ENCODE measurements around the gene PAXIP1. TPM values are rescaled to one million over a fixed set of nuclear protein-coding genes. Genes with fewer than 3 reads are reported as not detected.

PAXIP1 gene
- total RNA-seq, 2 donors from 2014 or later: 28.5 to 31.4 TPM

GRCh38 chr7:155000795-155001194 is 2.1 kb downstream of the PAXIP1 start:
- no peak for DNase-seq (ENCODE audit: low spot score in 2 of 2)
- no peak for ATAC-seq
- H3K36me3 Mint-ChIP-seq: peaks cover 21 to 28% of the 10 kb centered on the region in 2 donors
- H3K27ac Mint-ChIP-seq: no peak overlapping the region
- no peaks in the 10 kb centered on the region for H3K9me3 Mint-ChIP-seq

GRCh38 chr7:154998481-154998880 is 4.4 kb downstream of the PAXIP1 start:
- ATAC-seq (no peak), DNase-seq (ENCODE audit: low spot score in 2 of 2) (no peak)
- H3K9me3 Mint-ChIP-seq: no peaks in the 10 kb centered on the region
- H3K27ac Mint-ChIP-seq: no peak overlapping the region
- H3K36me3 Mint-ChIP-seq: peaks cover 11 to 28% of the 10 kb centered on the region in 2 donors

DNA sequence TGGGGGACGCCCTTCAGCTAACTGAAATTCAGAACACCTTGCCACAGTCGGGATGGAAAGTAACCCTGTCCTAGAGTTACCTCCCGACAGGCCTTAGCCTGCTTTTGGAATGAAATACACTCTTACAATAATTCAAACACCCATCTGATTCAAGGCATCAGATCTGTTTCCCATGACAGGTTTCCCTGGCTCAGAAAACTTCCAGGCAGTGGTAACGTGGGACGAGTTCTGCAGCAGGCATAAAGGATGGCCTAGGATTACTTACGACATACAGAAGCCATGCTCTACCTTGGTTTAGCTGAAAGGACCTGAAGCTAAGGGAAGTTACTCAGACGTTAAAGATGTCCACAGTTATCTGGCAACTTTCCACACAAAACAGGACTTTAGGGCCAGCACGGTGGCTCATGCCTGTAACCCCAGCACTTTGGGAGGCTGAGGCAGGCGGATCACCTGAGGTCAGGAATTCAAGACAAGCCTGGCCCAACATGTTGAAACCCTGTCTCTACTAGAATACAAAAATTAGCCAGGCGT is 5.0 kb downstream of the PAXIP1 start:
- Mint-ChIP-seq H3K36me3 (peaks cover 17 to 34% of the 10 kb centered on the region in 2 donors), H3K9me3 (no peaks in the 10 kb centered on the region), H3K27ac (no peak overlapping the region)
- no peak for DNase-seq (ENCODE audit: low spot score in 2 of 2)
- no peak for ATAC-seq

DNA sequence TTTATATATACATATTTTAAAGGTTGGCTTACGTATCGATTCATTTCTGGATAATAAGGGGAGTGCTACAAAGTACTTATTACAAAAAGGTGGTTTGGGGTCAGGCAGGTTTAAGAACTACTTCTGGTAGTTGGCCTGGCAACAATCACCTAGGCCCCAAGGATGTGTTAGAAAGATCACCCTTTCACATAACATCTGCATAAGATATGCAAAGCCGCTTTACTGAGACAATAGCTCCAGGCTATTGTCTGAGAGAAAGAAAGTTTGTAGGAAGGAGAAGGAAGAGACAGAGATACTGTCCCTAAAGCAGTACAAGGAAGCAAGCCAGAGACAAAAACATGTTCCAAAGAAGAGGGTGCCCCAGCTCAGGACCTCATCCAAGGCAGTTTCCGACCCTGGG is 6.2 kb downstream of the PAXIP1 start:
- no peak for ATAC-seq
- H3K27ac Mint-ChIP-seq: no peak overlapping the region
- no peaks in the 10 kb centered on the region for H3K9me3 Mint-ChIP-seq
- H3K36me3 Mint-ChIP-seq: peaks cover 22 to 33% of the 10 kb centered on the region in 2 donors
- DNase-seq (ENCODE audit: low spot score in 2 of 2): no peak

DNA sequence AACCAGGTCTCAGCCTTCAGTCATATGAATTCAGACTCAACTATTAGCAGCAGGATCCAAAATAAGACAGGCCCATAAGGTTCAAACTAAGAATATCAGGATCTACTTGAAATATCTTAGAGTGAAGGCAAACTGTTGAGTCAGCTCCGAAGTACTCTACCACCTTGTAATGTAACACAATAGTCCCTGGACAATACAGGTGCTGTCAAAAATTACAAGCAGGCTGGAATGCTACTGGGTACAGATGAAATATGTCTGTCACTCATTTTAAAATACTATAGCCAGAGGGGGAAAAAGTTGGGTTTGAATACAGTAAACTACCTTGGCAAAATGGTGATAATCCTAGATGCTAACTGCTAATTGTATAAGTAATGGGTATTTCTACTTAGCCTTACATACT is 6.8 kb downstream of the PAXIP1 start:
- Mint-ChIP-seq H3K9me3 (no peaks in the 10 kb centered on the region), H3K36me3 (peaks cover 26 to 30% of the 10 kb centered on the region in 2 donors), H3K27ac (no peak overlapping the region)
- DNase-seq (ENCODE audit: low spot score in 2 of 2): no peak
- ATAC-seq: no peak

DNA sequence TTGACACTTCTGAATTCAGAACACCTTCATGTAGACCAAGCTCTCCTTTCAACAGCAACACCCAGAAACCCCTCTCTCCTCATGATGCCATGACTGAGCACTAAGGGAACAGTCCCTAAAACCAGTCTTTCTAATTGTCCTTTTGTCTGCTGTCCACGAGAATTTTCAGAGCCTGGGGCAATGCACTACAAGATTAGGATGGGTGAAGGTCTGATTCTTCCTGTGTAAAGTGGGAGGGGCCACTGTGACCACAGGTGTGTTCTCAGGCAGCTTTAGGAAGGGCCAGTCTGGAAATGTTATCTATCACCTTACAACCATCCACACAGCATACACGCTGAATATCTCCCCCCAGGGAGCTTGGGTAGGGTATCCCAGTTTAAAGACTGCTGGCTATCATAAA is 7.9 kb downstream of the PAXIP1 start:
- Mint-ChIP-seq H3K9me3 (no peaks in the 10 kb centered on the region), H3K36me3 (peaks cover 26 to 30% of the 10 kb centered on the region in 2 donors), H3K27ac (no peak overlapping the region)
- no peak for ATAC-seq
- no peak for DNase-seq (ENCODE audit: low spot score in 2 of 2)

DNA sequence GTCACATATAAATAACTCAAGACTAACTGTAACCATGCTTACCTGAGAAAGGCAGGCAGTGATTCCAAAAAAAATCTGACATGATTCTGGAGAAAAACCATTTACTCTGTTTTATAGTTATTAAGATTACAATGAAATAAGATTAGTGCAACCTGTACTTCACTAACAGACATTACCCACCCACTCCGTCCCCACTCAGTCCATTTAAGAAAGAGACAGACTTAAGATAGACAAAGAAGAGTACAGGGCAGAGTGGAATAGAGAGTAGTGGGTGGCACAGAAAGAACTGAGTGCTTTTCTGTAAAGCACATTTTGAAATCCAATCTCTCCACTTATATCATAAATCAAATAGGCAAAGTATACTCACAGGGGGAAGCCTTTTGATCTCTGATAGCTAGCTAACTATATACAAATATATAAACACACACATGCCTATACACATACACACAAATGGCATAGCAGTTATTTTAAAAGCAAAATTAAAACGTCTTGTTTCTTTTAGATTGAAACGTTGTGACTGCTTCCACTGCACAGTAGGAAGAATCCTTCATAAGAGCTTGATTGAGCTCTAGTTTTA is 11.9 kb downstream of the PAXIP1 start:
- ATAC-seq (no peak), DNase-seq (ENCODE audit: low spot score in 2 of 2) (no peak)
- peaks cover 20 to 31% of the 10 kb centered on the region in 2 donors for H3K36me3 Mint-ChIP-seq
- H3K27ac Mint-ChIP-seq: no peak overlapping the region
- H3K9me3 Mint-ChIP-seq: no peaks in the 10 kb centered on the region

GRCh38 chr7:154987571-154987970 is 15.4 kb downstream of the PAXIP1 start:
- Mint-ChIP-seq H3K27ac (peak overlapping the region; percentile 20 to 26), H3K9me3 (no peaks in the 10 kb centered on the region), H3K36me3 (peaks cover 0 to 21% of the 10 kb centered on the region in 2 donors)
- ATAC-seq: no peak
- no peak for DNase-seq (ENCODE audit: low spot score in 2 of 2)

GRCh38 chr7:154986200-154986945 is 16.6 kb downstream of the PAXIP1 start:
- ATAC-seq: no peak
- Mint-ChIP-seq H3K27ac (no peak overlapping the region), H3K36me3 (peaks cover 0 to 11% of the 10 kb centered on the region in 2 donors), H3K9me3 (no peaks in the 10 kb centered on the region)
- no peak for DNase-seq (ENCODE audit: low spot score in 2 of 2)

- DNase-seq (ENCODE audit: low spot score in 2 of 2) (no peak), ATAC-seq (no peak)
- Mint-ChIP-seq H3K27ac (no peak overlapping the region), H3K36me3 (peaks cover 6 to 9% of the 10 kb centered on the region in 2 donors), H3K9me3 (no peaks in the 10 kb centered on the region)
These were observed 17.7 kb downstream of the PAXIP1 start for GRCh38 chr7:154985230-154985629.

DNA sequence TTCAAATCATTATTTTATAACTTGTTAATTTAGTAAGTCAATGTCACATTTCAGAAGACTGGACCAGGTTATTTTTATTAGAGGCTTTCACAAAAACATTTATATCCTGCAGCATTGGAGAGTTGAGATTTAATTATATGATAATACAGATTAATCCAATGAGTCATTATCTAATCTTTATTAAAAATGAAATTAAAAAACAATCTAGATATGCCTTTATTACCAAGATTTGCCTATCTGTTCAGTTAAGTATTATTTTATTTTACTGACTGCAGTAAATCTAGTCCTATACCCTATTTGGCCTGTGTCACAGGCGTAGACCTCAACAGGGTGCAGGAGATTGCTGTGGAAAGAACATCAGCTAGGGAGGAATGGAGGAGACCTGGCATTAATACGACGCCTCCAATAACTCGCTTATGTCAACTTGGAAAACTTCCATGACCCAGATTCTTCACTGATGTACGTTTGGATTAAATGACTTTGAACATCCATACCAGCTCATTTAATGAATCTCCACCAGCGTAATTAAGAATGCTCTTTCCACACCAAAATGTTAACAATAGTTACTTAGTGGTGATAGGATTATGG is 18.2 kb downstream of the PAXIP1 start:
- Mint-ChIP-seq H3K27ac (no peak overlapping the region), H3K9me3 (no peaks in the 10 kb centered on the region), H3K36me3 (peaks cover 6 to 9% of the 10 kb centered on the region in 2 donors)
- DNase-seq (ENCODE audit: low spot score in 2 of 2) (no peak), ATAC-seq (no peak)

DNA sequence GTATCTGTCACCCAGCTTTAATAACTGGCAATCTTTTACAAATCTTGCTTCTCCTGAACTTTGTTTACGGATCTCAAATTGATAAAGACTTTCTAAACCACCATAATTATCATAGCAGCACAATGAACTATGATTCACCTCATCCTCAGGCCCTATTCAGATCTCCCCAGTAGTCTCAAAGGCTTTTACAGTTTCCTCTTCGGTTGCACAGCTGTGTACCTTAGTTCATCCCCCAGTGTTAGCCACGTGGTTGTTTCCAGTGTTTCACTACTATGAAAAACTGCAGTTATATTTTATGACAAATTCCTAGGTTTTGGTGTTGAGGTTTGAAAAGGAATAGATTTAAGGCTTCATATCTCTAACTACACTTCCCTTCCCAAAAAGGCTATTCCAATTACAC is 24.9 kb downstream of the PAXIP1 start:
- DNase-seq (ENCODE audit: low spot score in 2 of 2): no peak
- Mint-ChIP-seq H3K27ac (no peak overlapping the region), H3K36me3 (peaks cover 5 to 31% of the 10 kb centered on the region in 2 donors), H3K9me3 (no peaks in the 10 kb centered on the region)
- ATAC-seq: no peak

GRCh38 chr7:154977250-154977649 is 25.7 kb downstream of the PAXIP1 start:
- DNase-seq (ENCODE audit: low spot score in 2 of 2): no peak
- Mint-ChIP-seq H3K9me3 (no peaks in the 10 kb centered on the region), H3K27ac (no peak overlapping the region), H3K36me3 (peaks cover 5 to 31% of the 10 kb centered on the region in 2 donors)
- no peak for ATAC-seq

GRCh38 chr7:154976844-154977243 is 26.1 kb downstream of the PAXIP1 start:
- H3K27ac Mint-ChIP-seq: no peak overlapping the region
- DNase-seq (ENCODE audit: low spot score in 2 of 2) (no peak), ATAC-seq (no peak)
- no peaks in the 10 kb centered on the region for H3K9me3 Mint-ChIP-seq
- H3K36me3 Mint-ChIP-seq: peaks cover 5 to 31% of the 10 kb centered on the region in 2 donors

DNA sequence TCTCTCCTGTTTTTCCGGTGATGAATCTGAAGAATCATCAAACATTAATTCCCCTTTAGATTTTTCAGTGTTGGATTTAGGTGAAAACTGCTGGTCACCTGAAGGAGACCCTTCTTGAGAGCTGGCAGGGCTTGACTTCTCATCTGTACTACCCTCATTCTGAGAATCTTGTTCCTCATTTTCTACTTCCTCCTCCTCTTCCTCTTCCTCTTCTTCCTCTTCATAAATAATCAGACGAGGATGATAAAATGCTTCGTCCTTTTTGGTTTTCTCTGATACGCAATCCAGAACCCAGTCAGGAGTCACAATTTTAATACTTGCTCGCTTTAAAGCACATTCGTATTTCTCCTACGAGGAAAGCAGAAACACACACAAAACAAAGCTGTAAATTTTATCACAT is 26.9 kb downstream of the PAXIP1 start:
- Mint-ChIP-seq H3K9me3 (no peaks in the 10 kb centered on the region), H3K36me3 (peaks cover 5 to 31% of the 10 kb centered on the region in 2 donors), H3K27ac (peak overlapping the region in 1 of 2 donors; percentile 34)
- ATAC-seq (no peak), DNase-seq (ENCODE audit: low spot score in 2 of 2) (no peak)

GRCh38 chr7:154973381-154973780 is 29.5 kb downstream of the PAXIP1 start:
- ATAC-seq: no peak
- DNase-seq (ENCODE audit: low spot score in 2 of 2): no peak
- Mint-ChIP-seq H3K36me3 (peaks cover 12 to 25% of the 10 kb centered on the region in 2 donors), H3K27ac (peak overlapping the region in 1 of 2 donors; percentile 58), H3K9me3 (no peaks in the 10 kb centered on the region)

DNA sequence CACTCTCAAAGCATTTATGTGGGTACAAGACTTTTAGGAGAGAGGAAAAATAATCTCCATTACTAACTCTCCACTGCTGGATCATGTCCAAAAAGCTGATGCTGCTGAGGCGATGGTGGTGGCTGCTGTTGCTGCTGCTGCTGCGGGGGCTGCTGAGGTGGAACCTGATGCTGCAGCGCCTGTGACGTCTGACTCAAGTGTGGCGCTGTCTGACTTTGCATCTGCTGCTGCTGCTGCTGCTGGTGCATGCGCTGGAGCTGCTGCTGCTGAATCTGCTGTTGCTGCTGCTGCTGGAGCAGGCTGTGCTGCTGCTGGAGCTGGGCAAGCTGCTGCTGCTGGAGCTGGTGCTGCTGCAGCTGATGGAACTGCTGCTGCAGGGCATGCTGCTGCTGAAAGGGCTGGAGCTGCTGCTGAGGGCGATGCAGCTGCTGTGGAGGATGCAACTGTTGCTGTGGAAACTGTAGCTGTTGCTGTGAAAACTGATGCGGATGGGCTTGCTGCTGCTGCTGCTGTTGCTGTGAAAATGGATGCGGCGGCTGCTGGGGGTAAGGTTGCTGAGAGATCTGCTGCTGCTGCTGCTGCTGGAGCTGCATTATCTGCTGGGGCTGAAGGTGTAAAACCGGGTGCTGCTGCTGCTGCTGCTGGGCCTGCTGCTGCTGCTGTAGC is 34.5 kb downstream of the PAXIP1 start:
- H3K27ac Mint-ChIP-seq: peak overlapping the region in 1 of 2 donors; percentile 56
- DNase-seq (ENCODE audit: low spot score in 2 of 2) (no peak), ATAC-seq (no peak)
- H3K36me3 Mint-ChIP-seq: peaks cover 7 to 16% of the 10 kb centered on the region in 2 donors
- H3K9me3 Mint-ChIP-seq: no peaks in the 10 kb centered on the region

All from activated naive CD4-positive, alpha-beta T cell treated with anti-CD3 and anti-CD28 coated beads, Interleukin-2, amount 50 U/mL, for 72 hours (primary cell).